H1 (cell line): Measurements from ENCODE around the gene OR2Y1. TPM values are rescaled to one million over a fixed set of nuclear protein-coding genes. Genes with fewer than 3 reads are reported as not detected.

Experiments
- CTCF ChIA-PET: fragments of 300-600 bp; sonication (Branson Sonifier 250); formaldehyde crosslinking; loops from one replicate; lab custom pipeline; 2021; ENCODE audit not compliant: partially characterized antibody; lab: Charles Lee
- POLR2A ChIA-PET: fragments of 300-600 bp; sonication (Branson Sonifier 250); formaldehyde crosslinking; loops from one replicate; lab custom pipeline; 2021; ENCODE audit warnings: inconsistent platforms; ENCODE audit not compliant: partially characterized antibody; lab: Charles Lee
- DNase-seq, 2 experiments: peaks; one replicate each; pipeline versions ENCODE4 v3.0.0 to v3.0.0-alpha.2; 2010 to 2022; ENCODE audit warnings: low spot score in 2 of 2, low read depth in 1 of 2, mixed read lengths in 1 of 2
- FAIRE-seq: peaks from 2 replicates; lab custom pipeline; 2011; peaks lifted over from hg19 to GRCh38; lab: Jason Lieb, UNC
- H2AFZ ChIP-seq: 2 replicates; pipeline ENCODE4 v1.8.1; 2012; ENCODE audit warnings: low read length, inconsistent platforms
- H2AK5ac ChIP-seq: 2 replicates; pipeline ENCODE4 v1.6.1; 2013; ENCODE audit warnings: low read depth, low read length
- H2BK120ac ChIP-seq: replicated peaks from 2 replicates; pipeline ENCODE3; 2013; ENCODE audit warnings: low read depth, low read length, inconsistent platforms
- H2BK12ac ChIP-seq: 2 replicates; pipeline ENCODE4 v1.6.1; 2013; ENCODE audit warnings: low read depth, low read length
- H2BK15ac ChIP-seq: 2 replicates; pipeline ENCODE4 v1.6.1; 2013; ENCODE audit warnings: low read length
- H2BK20ac ChIP-seq: 2 replicates; pipeline ENCODE4 v1.6.1; 2013; ENCODE audit warnings: low read length
- H2BK5ac ChIP-seq: 2 replicates; pipeline ENCODE4 v1.6.1; 2013; ENCODE audit warnings: low read depth, low read length
- H3K14ac ChIP-seq: 2 replicates; pipeline ENCODE4 v1.6.1; 2013; ENCODE audit warnings: inconsistent platforms; ENCODE audit not compliant: insufficient read length
- H3K18ac ChIP-seq: 2 replicates; pipeline ENCODE4 v1.6.1; 2013; ENCODE audit warnings: low read length; ENCODE audit errors: extremely low read depth
- H3K23ac ChIP-seq: 2 replicates; pipeline ENCODE4 v1.6.1; 2013; ENCODE audit warnings: inconsistent platforms; ENCODE audit not compliant: insufficient read length
- H3K23me2 ChIP-seq: 2 replicates; pipeline ENCODE4 v1.6.1; 2013; ENCODE audit warnings: low read depth, low read length
- H3K27ac ChIP-seq: 2 replicates; pipeline ENCODE4 v1.6.1; 2011; ENCODE audit warnings: low read depth, low read length, inconsistent platforms
- H3K27me3 ChIP-seq, 4 experiments: replicated peaks in 1 of 4; 1 replicate in 1 of 4; 2 replicates in 3 of 4; pipeline versions ENCODE4 v1.6.1 to v1.8.1; 2011 to 2013; ENCODE audit warnings: low read length in 3 of 4, mild to moderate bottlenecking in 3 of 4, inconsistent platforms in 2 of 4, mixed read lengths in 2 of 4, moderate library complexity in 1 of 4; ENCODE audit not compliant: control insufficient read depth in 3 of 4, insufficient read depth in 3 of 4; ENCODE audit errors: extremely low read depth in 1 of 4
- H3K36me3 ChIP-seq, 4 experiments: 2 replicates each; pipeline versions ENCODE4 v1.6.1 to v1.8.1; 2011 to 2013; ENCODE audit warnings: mild to moderate bottlenecking in 4 of 4, low read length in 3 of 4, moderate library complexity in 2 of 4, control low read depth in 1 of 4, inconsistent platforms in 1 of 4; ENCODE audit not compliant: insufficient read depth in 4 of 4, control insufficient read depth in 2 of 4
- H3K4ac ChIP-seq: replicated peaks from 2 replicates; pipeline ENCODE3; 2013; ENCODE audit warnings: low read length, low read depth, mixed read lengths, inconsistent platforms; ENCODE audit not compliant: insufficient read length
- H3K4me1 ChIP-seq, 4 experiments: replicated peaks in 1 of 4; 1 replicate in 1 of 4; 2 replicates in 3 of 4; pipeline versions ENCODE4 v1.6.1 to v1.8.1; 2011 to 2013; ENCODE audit warnings: low read length in 3 of 4, inconsistent platforms in 2 of 4, mixed read lengths in 1 of 4; ENCODE audit not compliant: insufficient read depth in 4 of 4, control insufficient read depth in 3 of 4
- H3K4me2 ChIP-seq, 2 experiments: 2 replicates each; pipeline versions ENCODE4 v1.6.1 to v1.8.1; 2011 to 2013; ENCODE audit warnings: low read depth in 2 of 2, low read length in 2 of 2, control low read depth in 1 of 2, inconsistent platforms in 1 of 2, mild to moderate bottlenecking in 1 of 2; ENCODE audit not compliant: insufficient read depth in 1 of 2
- H3K4me3 ChIP-seq, 4 experiments: fragments of 200-600, 300-600 bp in 1 of 4; sonication (generic), shearing (Covaris generic), sonication (Bioruptor Twin) in 1 of 4; 2 replicates each; pipeline versions ENCODE4 v1.5.1 to v1.8.1; 2011 to 2016; ENCODE audit warnings: low read length in 4 of 4, low read depth in 3 of 4, control low read depth in 2 of 4, inconsistent platforms in 2 of 4, mild to moderate bottlenecking in 2 of 4, mixed read lengths in 1 of 4, moderate library complexity in 1 of 4; ENCODE audit not compliant: insufficient read depth in 2 of 4; ENCODE audit errors: extremely low read depth in 1 of 4
- H3K56ac ChIP-seq: replicated peaks from 2 replicates; pipeline ENCODE3; 2013; ENCODE audit warnings: low read depth, mild to moderate bottlenecking, mixed read lengths, low read length, inconsistent platforms; ENCODE audit not compliant: insufficient read length
- H3K79me1 ChIP-seq: 2 replicates; pipeline ENCODE4 v1.6.1; 2013; ENCODE audit warnings: low read depth, low read length, control low read depth
- H3K79me2 ChIP-seq, 2 experiments: 2 replicates each; pipeline versions ENCODE4 v1.6.1 to v1.8.1; 2012 to 2013; ENCODE audit warnings: low read length in 2 of 2, mild to moderate bottlenecking in 2 of 2, inconsistent platforms in 1 of 2; ENCODE audit not compliant: insufficient read depth in 2 of 2, control insufficient read depth in 1 of 2
- H3K9ac ChIP-seq, 4 experiments: replicated peaks in 1 of 4; 1 replicate in 1 of 4; 2 replicates in 3 of 4; pipeline versions ENCODE4 v1.6.1 to v1.8.1; 2011 to 2013; ENCODE audit warnings: low read depth in 3 of 4, low read length in 3 of 4, control low read depth in 2 of 4, mild to moderate bottlenecking in 2 of 4, moderate library complexity in 2 of 4, inconsistent platforms in 1 of 4; ENCODE audit errors: extremely low read depth in 1 of 4
- H3K9me3 ChIP-seq, 2 experiments: 2 replicates each; pipeline versions ENCODE4 v1.6.1 to v1.8.1; 2012 to 2013; ENCODE audit warnings: mild to moderate bottlenecking in 2 of 2, moderate library complexity in 2 of 2, control low read depth in 1 of 2, inconsistent platforms in 1 of 2, low read depth in 1 of 2, low read length in 1 of 2, mixed read lengths in 1 of 2; ENCODE audit not compliant: insufficient read depth in 2 of 2
- H4K20me1 ChIP-seq, 2 experiments: replicated peaks in 1 of 2; 2 replicates each; pipeline versions ENCODE3 to v1.8.1; 2011 to 2013; ENCODE audit warnings: inconsistent platforms in 2 of 2, low read length in 2 of 2, mild to moderate bottlenecking in 1 of 2; ENCODE audit not compliant: insufficient read depth in 2 of 2, control insufficient read depth in 1 of 2
- H4K5ac ChIP-seq: 2 replicates; pipeline ENCODE4 v1.6.1; 2013; ENCODE audit warnings: low read length, low read depth, mixed read lengths, inconsistent platforms; ENCODE audit not compliant: insufficient read length
- H4K8ac ChIP-seq: 2 replicates; pipeline ENCODE4 v1.8.0; 2013; ENCODE audit warnings: mild to moderate bottlenecking, moderate library complexity, low read length, inconsistent platforms; ENCODE audit not compliant: insufficient read depth; ENCODE audit errors: extremely low read depth
- H4K91ac ChIP-seq: replicated peaks from 2 replicates; pipeline ENCODE3; 2013; ENCODE audit warnings: low read length, mixed read lengths, inconsistent platforms; ENCODE audit not compliant: insufficient read length
- ASH2L ChIP-seq: fragments of 200-600, 300-600 bp; sonication (generic); IDR thresholded peaks from one replicate; pipeline ENCODE4 v1.7.1; 2017; ENCODE audit warnings: low read length
- BCL11A ChIP-seq, 2 experiments: IDR thresholded peaks; one replicate each; pipeline ENCODE4 v1.6.1; 2011; ENCODE audit warnings: low read depth in 2 of 2, low read length in 2 of 2, mild to moderate bottlenecking in 2 of 2
- BRCA1 ChIP-seq: IDR thresholded peaks from 2 replicates; pipeline ENCODE4 v1.6.1; 2012; ENCODE audit warnings: low read depth, low read length, improper control_type of control experiment
- CEBPB ChIP-seq: IDR thresholded peaks from 2 replicates; pipeline ENCODE4 v1.6.1; 2012; ENCODE audit warnings: low read depth, low read length
- JUND ChIP-seq: IDR thresholded peaks from 2 replicates; pipeline ENCODE4 v1.6.1; 2011; ENCODE audit warnings: mild to moderate bottlenecking, improper control_type of control experiment, low read length
- KDM1A ChIP-seq: fragments of 200-600, 300-600 bp; sonication (generic); IDR thresholded peaks from 2 replicates; pipeline ENCODE4 v1.7.1; 2016; ENCODE audit warnings: mild to moderate bottlenecking, low read length, borderline replicate concordance
- MAX ChIP-seq: IDR thresholded peaks from 2 replicates; pipeline ENCODE4 v1.6.1; 2012; ENCODE audit warnings: inconsistent platforms
- NANOG ChIP-seq: IDR thresholded peaks from 2 replicates; pipeline ENCODE4 v1.6.1; 2011; ENCODE audit warnings: low read length, low read depth, mild to moderate bottlenecking, inconsistent platforms; ENCODE audit not compliant: insufficient read depth, poor library complexity, severe bottlenecking
- POU5F1 ChIP-seq: IDR thresholded peaks from 2 replicates; pipeline ENCODE4 v1.6.1; 2011; ENCODE audit warnings: low read depth, mild to moderate bottlenecking, low read length, moderate library complexity
- RFX5 ChIP-seq: IDR thresholded peaks from 2 replicates; pipeline ENCODE4 v1.6.1; 2011; ENCODE audit warnings: low read depth, low read length, improper control_type of control experiment, borderline replicate concordance
- RXRA ChIP-seq: IDR thresholded peaks from 2 replicates; pipeline ENCODE4 v1.6.1; 2011; ENCODE audit warnings: low read depth, mild to moderate bottlenecking, low read length, moderate library complexity; ENCODE audit not compliant: insufficient read depth
- SIN3A ChIP-seq, 2 experiments: IDR thresholded peaks in 1 of 2; conservative IDR thresholded peaks in 1 of 2; 2 replicates each; pipeline ENCODE4 v1.6.1; 2011 to 2012; ENCODE audit warnings: low read length in 2 of 2, improper control_type of control experiment in 1 of 2, low read depth in 1 of 2, mild to moderate bottlenecking in 1 of 2
- SUZ12 ChIP-seq: fragments of 200-600 bp; sonication (generic); IDR thresholded peaks from 2 replicates; pipeline ENCODE4 v1.6.1; 2012; ENCODE audit warnings: mild to moderate bottlenecking, inconsistent platforms, low read length, moderate library complexity, mixed read lengths
- TAF1 ChIP-seq: IDR thresholded peaks from 2 replicates; pipeline ENCODE4 v1.6.1; 2011; ENCODE audit warnings: mild to moderate bottlenecking, low read depth, low read length
- WGBS, 2 experiments: shearing (Covaris generic) in 1 of 2; methylation state at CpG; one replicate each; pipeline versions ENCODE4 v1.1.6 to v1.1.7; 2013 to 2015; ENCODE audit warnings: low lambda C conversion rate in 2 of 2, mixed read lengths in 2 of 2, inconsistent platforms in 1 of 2, low coverage in 1 of 2, missing lambda C conversion rate in 1 of 2; ENCODE audit not compliant: insufficient replicate concordance in 2 of 2, insufficient coverage in 1 of 2, insufficient read length in 1 of 2; ENCODE audit errors: extremely low coverage in 1 of 2, missing lambda C conversion rate in 1 of 2; 5-methylcytosine and 5-hydroxymethylcytosine counted together
- polyA plus RNA-seq, 7 experiments: library from polyadenylated mRNA; depleted of rRNA in 3 of 7; stranded (reverse) in 5 of 7; unstranded in 2 of 7; fragments of >200 nt in 5 of 7; fragments of 200-250 nt in 2 of 7; gene quantifications; 1 replicate in 5 of 7; 2 replicates in 1 of 7; 4 replicates in 1 of 7; pipeline versions ENCODE4 v1.2.1 to v1.2.3, GENCODE V29; 2011 to 2013; ENCODE audit warnings: missing spikeins in 2 of 7, mixed read lengths in 2 of 7
- total RNA-seq: library from RNA; stranded (reverse); fragmentation: NEBNext Ultra II Directional; extraction: Animal tissue kit (Norgen Biotek cat#: 25700); gene quantifications from 2 replicates; pipeline ENCODE4 v1.2.1, GENCODE V29; 2021

Gene OR2Y1
- total and polyA plus RNA-seq, 2 of the 8 experiments (the other 6 are each of a cell fraction or from before 2014, with no cell fraction given): not detected

DNA sequence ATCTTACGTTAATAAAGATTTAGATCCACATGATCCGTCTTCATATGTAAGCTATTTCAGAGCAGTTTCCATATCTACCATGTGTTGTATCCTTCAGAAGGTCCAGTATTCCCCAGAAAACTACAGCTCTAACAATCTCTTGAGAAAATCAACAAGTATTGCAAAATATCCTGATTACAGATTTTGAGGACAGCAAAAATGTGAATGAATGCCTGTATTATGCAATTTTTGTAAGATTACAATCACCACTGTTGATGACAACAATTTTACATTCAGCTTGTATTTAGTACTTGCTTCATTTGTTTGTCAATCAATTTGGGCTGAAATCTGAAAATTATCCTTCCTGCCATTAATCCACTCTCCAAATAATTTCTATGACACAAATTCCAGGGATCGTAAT is 47.4 kb downstream of the OR2Y1 start:
- no peak overlapping the region for H3K27ac ChIP-seq
- H3K4me3 ChIP-seq: no peak overlapping the region
- no peaks in the 10 kb centered on the region for H3K36me3 ChIP-seq
- no peak overlapping the region for H2BK120ac ChIP-seq
- no peak overlapping the region for H3K4ac ChIP-seq
- no peaks in the 10 kb centered on the region for H3K23me2 ChIP-seq
- DNase-seq (no peak), FAIRE-seq (no peak)
- no peak overlapping the region for H3K4me2 ChIP-seq
- no peak overlapping the region for H3K18ac ChIP-seq
- H3K4me1 ChIP-seq: peaks cover 0 to 8% (median 5%) of the 10 kb centered on the region in 4 experiments; a peak in 4 of 7 replicates
- H4K91ac ChIP-seq: no peak overlapping the region
- H4K5ac ChIP-seq: no peak overlapping the region
- no peaks in the 10 kb centered on the region for H3K79me2 ChIP-seq
- H2BK20ac ChIP-seq: no peak overlapping the region
- no peaks in the 10 kb centered on the region for H3K27me3 ChIP-seq
- no peaks in the 10 kb centered on the region for H3K9me3 ChIP-seq
- H2AK5ac ChIP-seq: no peak overlapping the region
- 67% methylated on average over 3 of the region's 3 CpGs; no CpG with 5 or more reads in 1 of the 2 experiments for WGBS, 2 experiments
- H2AFZ ChIP-seq: no peak overlapping the region
- POLR2A ChIA-PET: no interaction called here
- no peak overlapping the region for H3K23ac ChIP-seq
- H3K14ac ChIP-seq: no peak overlapping the region
- no peak overlapping the region for H2BK15ac ChIP-seq
- no peaks in the 10 kb centered on the region for H3K79me1 ChIP-seq
- CTCF ChIA-PET: interaction anchor here (1.4 to 4.3 kb wide), 3 partner anchors 26 to 86 kb away, joined by 3 to 23 read pairs (median 6); no protein-coding TSS in a partner anchor
- H2BK12ac ChIP-seq: no peak overlapping the region
- H4K8ac ChIP-seq: no peak overlapping the region
- no peak overlapping the region for H3K56ac ChIP-seq
- no peaks in the 10 kb centered on the region for H4K20me1 ChIP-seq
- H2BK5ac ChIP-seq: no peak overlapping the region
- no peak overlapping the region for H3K9ac ChIP-seq
- no peak for TF ChIP-seq RXRA
- TF ChIP-seq POU5F1: no peak
- no peak for TF ChIP-seq ASH2L
- no peak for TF ChIP-seq JUND
- TF ChIP-seq BRCA1: no peak
- no peak for TF ChIP-seq RFX5
- TF ChIP-seq BCL11A (IDR thresholded peaks at IDR 0.05; ENCODE audit: low read depth in 2 of 2, low read length in 2 of 2): no peak
- TF ChIP-seq MAX: no peak
- no peak for TF ChIP-seq CEBPB
- TF ChIP-seq NANOG: no peak
- TF ChIP-seq SUZ12: no peak
- no peak for TF ChIP-seq SIN3A (conservative IDR thresholded peaks at IDR 0.05 in 1 of 2, IDR thresholded peaks at IDR 0.05 in 1 of 2; ENCODE audit: low read depth in 1 of 2, low read length in 2 of 2)
- no peak for TF ChIP-seq TAF1
- no peak for TF ChIP-seq KDM1A
